Measurements from ENCODE around the gene PDZD2. TPM values are rescaled to one million over a fixed set of nuclear protein-coding genes. Genes with fewer than 3 reads are reported as not detected.
"Not testable (repeated sequence)": the region's sequence is repeated elsewhere in the genome, so short reads cannot be mapped to it uniquely, and the experiment has no call there.

Gene PDZD2
- total RNA-seq, 2 donors from 2014 or later, result 0.08 to 0.75 TPM

DNA sequence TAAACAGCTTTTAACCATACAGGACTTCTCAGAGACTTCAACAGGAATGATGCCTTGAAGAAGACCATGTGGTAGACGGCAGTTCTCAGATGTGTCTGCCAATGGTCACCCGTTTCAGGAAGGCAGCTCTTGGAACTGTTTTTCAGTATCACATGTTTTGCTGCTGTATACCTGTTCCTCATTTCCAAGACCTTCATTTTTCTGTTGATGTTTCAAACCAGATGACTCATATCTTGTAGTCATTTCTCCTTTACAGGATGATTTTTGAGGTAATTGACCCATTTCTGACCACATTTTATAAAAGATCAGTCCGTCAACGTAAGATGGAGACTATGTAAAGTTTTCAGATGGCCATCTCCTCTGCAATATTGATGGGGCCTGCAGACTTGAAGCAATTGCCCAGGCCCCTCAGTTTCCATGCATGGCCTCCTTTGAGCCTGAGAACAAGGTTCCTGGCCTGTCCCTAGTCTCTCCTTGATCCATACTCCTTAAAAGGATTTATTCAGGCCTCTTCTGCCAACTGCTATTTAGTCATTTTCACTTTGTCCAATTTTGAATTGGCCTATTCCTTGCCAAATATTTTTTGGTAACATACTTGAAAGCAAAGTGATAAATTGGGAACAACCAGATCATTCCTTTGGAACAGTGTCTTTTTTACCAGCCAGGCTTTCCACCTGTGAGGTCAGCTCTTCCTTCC, 128.6 kb downstream of the PDZD2 start:
- Mint-ChIP-seq H3K36me3 (no peaks in the 10 kb centered on the region), H3K27ac (no peak overlapping the region), H3K9me3 (no peaks in the 10 kb centered on the region)
- DNase-seq (ENCODE audit: low spot score in 2 of 2) (no peak), ATAC-seq (no peak)

DNA sequence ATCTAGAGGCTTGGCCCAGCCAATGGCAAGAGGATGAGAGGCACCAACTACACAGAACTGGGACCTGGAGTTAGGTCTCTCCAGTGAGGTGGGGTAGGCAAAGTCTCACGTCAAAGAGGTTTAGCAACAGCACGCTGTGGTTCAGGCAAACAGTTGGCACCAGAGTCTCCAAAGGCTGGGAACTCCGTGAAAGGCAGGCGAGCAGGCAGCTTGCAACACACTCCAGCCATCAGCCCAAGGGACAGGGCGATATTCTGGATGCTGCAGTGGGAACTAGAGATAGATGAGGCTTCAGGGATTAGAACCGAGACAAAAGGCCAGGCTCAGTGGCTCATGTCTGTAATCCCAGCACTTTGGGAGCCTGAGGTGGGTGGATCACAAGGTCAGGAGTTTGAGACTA, 129.1 kb downstream of the PDZD2 start:
- DNase-seq (ENCODE audit: low spot score in 2 of 2) (no peak), ATAC-seq (no peak)
- H3K36me3 Mint-ChIP-seq, result no peaks in the 10 kb centered on the region
- no peak overlapping the region for H3K27ac Mint-ChIP-seq
- no peaks in the 10 kb centered on the region for H3K9me3 Mint-ChIP-seq

DNA sequence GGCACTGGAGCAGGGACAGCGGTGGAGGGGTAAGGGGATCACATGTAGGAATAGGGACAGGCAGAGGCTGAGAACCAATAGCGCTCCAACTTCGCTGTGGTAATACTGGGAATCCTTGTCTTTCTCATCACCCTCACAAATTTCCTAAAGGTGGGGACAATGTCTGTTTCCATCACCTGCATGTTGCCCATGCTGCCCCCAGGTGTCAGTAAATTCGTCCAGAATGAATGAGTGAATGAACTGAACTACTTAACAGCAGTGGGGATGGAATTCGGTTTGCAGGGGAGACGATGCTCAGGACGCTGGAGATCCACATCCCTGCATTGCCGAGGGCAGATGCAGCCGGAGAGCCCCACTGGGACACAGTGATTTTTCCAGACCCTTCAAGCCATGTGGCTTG, 129.9 kb downstream of the PDZD2 start:
- Mint-ChIP-seq H3K36me3 (no peaks in the 10 kb centered on the region), H3K27ac (no peak overlapping the region), H3K9me3 (no peaks in the 10 kb centered on the region)
- DNase-seq (ENCODE audit: low spot score in 2 of 2) (no peak), ATAC-seq (no peak)

DNA sequence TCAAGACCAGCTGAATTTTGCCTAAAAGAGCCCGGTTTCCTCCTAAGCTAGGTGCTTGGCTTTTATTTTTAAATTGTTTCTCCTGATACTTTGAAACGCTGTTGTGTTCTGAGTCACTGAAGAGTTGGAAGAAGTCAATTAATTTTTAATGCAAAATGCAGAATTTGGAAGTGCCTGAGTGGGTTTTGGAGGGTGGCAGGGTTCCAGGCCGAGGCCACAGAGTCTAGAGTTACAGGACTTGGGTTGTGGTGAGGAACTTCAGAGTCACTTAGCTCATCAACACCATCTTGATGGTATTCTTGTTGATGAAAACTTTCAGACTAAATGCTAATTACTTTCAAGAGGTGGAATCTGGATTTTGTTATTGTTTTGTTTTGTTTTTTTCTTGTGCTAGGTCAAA, 130.6 kb downstream of the PDZD2 start:
- H3K9me3 Mint-ChIP-seq, result no peaks in the 10 kb centered on the region
- no peaks in the 10 kb centered on the region for H3K36me3 Mint-ChIP-seq
- ATAC-seq (no peak), DNase-seq (ENCODE audit: low spot score in 2 of 2) (no peak)
- no peak overlapping the region for H3K27ac Mint-ChIP-seq

DNA sequence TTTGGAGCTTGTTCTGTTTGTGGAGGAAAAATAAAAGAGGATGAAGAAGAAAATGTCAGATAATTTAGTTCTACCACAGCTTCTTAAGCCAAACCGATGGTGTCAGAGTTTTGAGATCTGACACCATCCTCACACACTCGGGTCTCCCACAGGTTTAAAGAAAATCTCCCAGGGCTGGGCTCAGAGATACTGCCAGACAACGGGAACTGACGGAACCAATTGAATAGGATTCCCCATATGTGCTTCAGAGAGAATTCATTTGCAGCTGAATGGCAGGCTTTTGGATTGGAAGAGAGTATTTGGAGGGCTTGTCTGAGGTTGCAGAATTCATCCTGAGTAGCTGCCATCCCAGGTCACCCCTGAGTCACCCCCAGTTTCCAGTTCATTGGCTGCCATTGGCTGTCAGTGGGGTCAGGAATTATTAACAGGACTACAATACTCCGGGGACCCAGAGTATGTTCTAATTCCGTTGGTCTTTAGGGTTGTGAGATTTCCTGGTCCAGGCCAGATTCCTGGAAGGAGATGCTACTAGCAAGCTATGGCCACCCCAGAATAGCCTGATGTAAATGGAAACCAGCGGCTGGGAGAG, 131.3 kb downstream of the PDZD2 start:
- no peaks in the 10 kb centered on the region for H3K36me3 Mint-ChIP-seq
- ATAC-seq (no peak), DNase-seq (ENCODE audit: low spot score in 2 of 2) (no peak)
- no peak overlapping the region for H3K27ac Mint-ChIP-seq
- no peaks in the 10 kb centered on the region for H3K9me3 Mint-ChIP-seq

DNA sequence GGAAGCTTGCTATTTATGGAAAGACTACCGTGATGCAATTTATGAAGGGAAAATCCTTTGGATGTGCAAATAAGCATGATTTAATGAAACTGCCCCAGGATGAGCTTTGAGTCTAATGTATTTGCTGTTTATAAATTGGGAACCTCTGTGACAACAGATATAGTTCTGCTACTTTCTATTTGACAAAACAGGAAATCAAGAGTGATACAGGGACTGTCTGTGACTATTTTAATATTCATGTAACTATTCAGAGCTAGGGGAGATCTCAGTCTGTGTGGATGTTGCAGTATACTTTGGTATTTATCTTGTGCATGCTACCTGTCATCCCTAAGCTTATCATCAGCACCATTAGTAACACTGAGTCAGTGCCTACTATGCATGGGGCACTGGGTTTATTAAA, 132.1 kb downstream of the PDZD2 start:
- ATAC-seq (no peak), DNase-seq (ENCODE audit: low spot score in 2 of 2) (no peak)
- H3K27ac Mint-ChIP-seq, result no peak overlapping the region
- H3K9me3 Mint-ChIP-seq, result no peaks in the 10 kb centered on the region
- H3K36me3 Mint-ChIP-seq, result no peaks in the 10 kb centered on the region

DNA sequence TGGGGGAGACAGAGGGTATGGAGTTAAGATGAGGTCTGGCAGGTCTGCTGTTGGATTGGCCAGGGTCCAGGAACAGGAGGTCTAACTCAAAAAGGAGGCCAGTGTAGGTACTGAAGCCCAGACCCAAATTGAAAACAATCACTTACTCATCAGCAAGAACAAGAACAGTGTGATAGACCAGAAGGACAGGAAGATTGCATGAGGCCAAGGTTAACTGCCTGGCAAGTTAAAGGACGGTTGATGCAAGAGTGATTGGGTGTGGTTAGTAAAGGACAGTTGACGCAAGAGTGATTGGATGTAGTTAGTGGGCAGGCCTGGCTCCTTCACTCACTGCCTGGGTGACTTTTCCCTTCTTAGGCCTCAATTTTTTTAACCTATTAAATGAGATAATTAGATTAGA, 132.6 kb downstream of the PDZD2 start:
- ATAC-seq (no peak), DNase-seq (ENCODE audit: low spot score in 2 of 2) (no peak)
- Mint-ChIP-seq H3K27ac (no peak overlapping the region), H3K9me3 (no peaks in the 10 kb centered on the region), H3K36me3 (no peaks in the 10 kb centered on the region)

DNA sequence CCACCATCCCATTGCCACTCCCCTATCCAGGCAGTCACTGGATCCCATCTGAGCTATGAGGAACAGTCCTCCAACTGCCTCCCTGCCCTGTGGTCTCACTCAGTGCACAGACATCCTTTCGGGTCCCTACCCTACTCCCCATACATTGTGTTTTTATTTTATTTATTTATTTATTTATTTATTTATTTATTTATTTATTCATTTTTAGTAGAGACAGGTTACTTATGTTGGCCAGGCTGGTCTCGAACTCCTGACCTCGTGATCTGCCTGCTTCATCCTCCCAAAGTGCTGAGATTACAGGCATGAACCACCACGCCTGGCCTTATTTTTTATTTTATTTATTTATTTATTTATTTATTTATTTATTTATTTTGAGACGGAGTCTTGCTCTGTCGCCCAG, 137.4 kb downstream of the PDZD2 start:
- not testable (repeated sequence) for ATAC-seq; H3K9me3 Mint-ChIP-seq; DNase-seq (ENCODE audit: low spot score in 2 of 2); H3K27ac Mint-ChIP-seq; H3K36me3 Mint-ChIP-seq

DNA sequence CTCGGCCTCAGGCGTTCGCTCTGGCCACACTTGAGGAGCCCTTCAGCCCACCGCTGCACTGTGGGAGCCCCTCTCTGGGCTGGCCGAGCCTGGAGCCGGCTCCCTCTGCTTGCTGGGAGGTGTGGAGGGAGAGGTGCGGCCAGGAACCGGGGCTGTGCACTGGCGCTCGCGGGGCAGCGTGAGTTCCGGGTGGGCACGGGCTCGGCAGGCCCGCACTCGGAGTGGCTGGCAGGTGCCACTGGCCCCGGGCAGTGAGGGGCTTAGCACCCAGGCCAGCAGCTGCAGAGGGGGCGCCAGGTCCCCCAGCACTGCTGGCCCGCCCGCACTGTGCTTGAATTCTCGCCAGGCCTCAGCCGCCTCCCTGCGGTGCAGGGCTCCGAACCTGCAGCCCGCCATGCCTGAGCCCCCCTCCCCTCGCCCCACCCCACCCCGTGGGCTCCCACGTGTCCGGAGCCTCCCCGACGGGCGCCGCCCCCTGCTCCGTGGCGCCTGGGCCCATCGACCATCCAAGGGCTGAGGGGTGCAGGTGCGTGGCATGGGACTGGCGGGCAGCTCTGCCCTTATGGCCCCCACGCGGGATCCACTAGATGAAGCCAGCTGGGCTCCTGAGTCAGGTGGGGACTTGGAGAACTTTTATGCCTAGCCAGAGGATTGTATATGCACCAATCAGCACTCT, 138.2 kb downstream of the PDZD2 start:
- H3K36me3 Mint-ChIP-seq, result no peaks in the 10 kb centered on the region

DNA sequence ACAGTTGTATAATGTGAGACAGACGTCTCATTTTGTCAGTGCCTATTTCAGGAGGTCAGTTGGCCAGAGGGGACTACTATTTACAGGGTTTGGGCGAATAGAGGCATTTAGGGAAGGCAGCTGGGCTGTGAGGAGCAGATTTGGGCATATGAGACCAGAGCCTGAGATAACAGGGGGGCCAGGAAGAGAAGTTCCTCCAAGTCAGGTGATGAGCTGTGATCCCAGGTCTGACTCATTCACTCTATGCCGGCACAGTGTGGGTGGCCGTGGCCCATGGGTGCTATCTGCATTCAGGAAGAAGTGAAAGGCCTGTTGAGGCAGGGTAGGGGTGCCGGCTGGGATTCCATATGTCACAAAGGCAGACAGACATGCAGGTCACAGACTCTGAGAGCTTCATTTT, 142.8 kb downstream of the PDZD2 start:
- ATAC-seq (no peak), DNase-seq (ENCODE audit: low spot score in 2 of 2) (no peak)
- Mint-ChIP-seq H3K9me3 (no peaks in the 10 kb centered on the region), H3K27ac (no peak overlapping the region), H3K36me3 (no peaks in the 10 kb centered on the region)

More for the DNA sequence above, 138.2 kb downstream of the PDZD2 start:
- DNase-seq (ENCODE audit: low spot score in 2 of 2) (no peak), ATAC-seq (no peak)
- H3K9me3 Mint-ChIP-seq, result no peaks in the 10 kb centered on the region
- H3K27ac Mint-ChIP-seq, result no peak overlapping the region

DNA sequence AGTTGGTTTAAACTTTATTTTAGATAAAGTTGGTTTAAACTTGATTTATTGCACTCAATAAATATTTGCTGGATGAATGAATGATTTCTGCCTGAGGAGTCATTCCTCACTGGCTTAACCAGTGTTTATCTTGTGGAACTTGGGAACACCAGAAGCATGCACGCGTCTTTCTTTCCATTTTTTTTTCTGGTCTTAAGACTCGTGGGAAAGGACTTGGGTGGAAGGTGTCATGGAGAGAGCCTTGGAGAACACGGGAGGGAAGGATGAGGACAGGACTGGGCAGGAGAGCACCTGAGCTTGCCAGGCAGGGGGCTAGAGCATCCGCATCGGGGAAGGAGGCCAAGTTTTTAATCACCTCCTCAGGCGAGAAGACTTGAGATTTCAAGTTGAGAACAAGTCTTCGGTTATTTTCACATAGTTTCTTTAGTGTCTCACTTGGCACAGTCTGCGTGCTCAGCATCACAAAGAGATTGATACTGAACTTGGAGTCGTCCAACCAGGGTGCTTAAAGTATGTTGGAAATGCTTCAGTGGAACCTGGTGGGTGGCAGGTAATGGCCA, 144.2 kb downstream of the PDZD2 start:
- no peaks in the 10 kb centered on the region for H3K9me3 Mint-ChIP-seq
- H3K36me3 Mint-ChIP-seq, result no peaks in the 10 kb centered on the region
- peak overlapping the region; percentile 38 to 83 for H3K27ac Mint-ChIP-seq
- ATAC-seq, result no peak
- no peak for DNase-seq (ENCODE audit: low spot score in 2 of 2)

DNA sequence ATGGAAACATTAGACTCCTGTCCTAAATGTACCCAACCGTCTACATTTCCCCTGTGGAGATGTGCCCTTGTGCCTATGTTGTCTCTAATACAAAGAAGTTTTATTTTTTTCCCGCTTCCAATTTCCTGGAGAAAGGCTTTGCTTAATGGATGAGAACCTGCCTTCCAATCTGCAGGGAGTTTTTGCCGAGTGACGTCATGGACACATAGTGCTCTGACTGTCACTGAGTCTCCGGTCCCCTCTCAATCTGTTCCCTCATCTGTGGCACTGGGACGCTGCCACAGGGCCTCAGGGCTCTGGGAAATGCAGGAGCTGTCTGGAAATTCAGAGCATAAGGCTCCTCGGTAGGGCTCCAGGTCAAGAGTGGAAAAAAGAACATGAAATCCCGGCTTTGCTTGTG, 144.8 kb downstream of the PDZD2 start:
- no peak for ATAC-seq
- H3K36me3 Mint-ChIP-seq, result no peaks in the 10 kb centered on the region
- no peaks in the 10 kb centered on the region for H3K9me3 Mint-ChIP-seq
- no peak for DNase-seq (ENCODE audit: low spot score in 2 of 2)
- H3K27ac Mint-ChIP-seq, result no peak overlapping the region

DNA sequence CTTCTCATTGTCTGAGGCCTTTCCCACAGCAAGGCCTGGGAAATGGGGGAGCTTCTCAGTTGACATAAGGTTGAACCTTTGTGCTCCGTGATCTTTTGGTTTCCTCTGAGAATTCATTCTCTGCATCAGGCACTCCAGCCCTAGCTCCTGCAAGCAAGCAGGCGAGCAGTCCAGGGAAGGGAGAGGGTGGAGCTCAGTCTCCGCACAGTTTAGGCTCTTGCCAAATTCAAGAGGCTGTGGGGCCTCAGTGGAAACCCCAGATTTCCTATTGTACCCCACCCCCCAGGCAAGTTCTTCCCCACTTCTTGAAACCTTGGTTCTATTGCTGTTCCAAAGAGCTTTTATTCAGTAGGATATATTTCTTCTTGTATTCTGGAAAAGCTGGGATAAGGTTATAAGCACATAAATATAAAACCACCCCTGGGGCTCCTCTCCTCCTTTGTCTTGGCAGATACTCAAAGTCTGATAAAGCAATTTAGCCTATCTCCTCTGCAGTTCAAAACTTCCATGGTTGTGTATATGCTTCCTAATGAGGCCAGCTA, 147.2 kb downstream of the PDZD2 start:
- no peaks in the 10 kb centered on the region for H3K9me3 Mint-ChIP-seq
- no peaks in the 10 kb centered on the region for H3K36me3 Mint-ChIP-seq
- DNase-seq (ENCODE audit: low spot score in 2 of 2) (no peak), ATAC-seq (no peak)
- H3K27ac Mint-ChIP-seq, result no peak overlapping the region

DNA sequence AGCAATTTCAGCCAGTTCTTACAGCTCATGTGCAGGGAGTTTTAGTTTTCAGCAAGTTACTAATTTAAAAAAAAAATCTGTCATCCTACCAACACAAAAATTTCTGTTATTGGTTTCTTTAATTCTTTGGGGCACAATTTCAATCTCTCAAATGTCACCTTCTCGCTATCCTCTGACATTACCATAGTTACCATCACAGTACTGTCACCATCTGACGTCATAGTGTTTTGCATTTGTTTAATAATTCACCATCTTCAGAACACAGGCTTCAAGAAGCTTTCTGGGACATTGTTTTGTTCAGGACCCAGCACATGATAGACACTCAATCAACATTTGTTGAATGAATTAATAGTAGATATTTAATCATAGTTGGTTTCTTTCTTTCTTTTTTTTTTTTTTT, 155.1 kb downstream of the PDZD2 start:
- no peaks in the 10 kb centered on the region for H3K9me3 Mint-ChIP-seq
- ATAC-seq, result no peak

DNA sequence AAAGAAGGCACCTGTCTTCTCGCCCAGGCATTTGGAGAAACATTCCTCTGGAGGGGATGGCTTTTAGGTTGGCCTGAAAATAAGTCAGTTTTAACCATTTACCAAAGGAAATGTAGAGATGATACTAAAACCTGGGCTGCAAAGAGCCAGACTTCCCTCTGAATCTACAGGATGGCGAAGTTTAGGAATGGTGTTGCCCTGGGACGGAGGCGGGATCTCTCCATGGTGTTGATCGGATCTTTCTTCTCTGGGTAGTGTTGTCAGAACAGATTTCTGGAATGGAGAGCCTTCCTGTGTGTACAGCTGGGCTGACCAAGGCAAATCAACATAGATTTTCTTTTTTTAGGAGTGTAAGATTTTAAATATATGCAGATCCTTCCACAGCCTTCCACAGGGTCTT, 159.2 kb downstream of the PDZD2 start:
- H3K36me3 Mint-ChIP-seq, result no peaks in the 10 kb centered on the region
- H3K27ac Mint-ChIP-seq, result no peak overlapping the region
- no peak for ATAC-seq
- DNase-seq (ENCODE audit: low spot score in 2 of 2), result no peak
- H3K9me3 Mint-ChIP-seq, result no peaks in the 10 kb centered on the region

More for the DNA sequence above, 155.1 kb downstream of the PDZD2 start:
- no peak for DNase-seq (ENCODE audit: low spot score in 2 of 2)
- H3K27ac Mint-ChIP-seq, result no peak overlapping the region
- no peaks in the 10 kb centered on the region for H3K36me3 Mint-ChIP-seq

DNA sequence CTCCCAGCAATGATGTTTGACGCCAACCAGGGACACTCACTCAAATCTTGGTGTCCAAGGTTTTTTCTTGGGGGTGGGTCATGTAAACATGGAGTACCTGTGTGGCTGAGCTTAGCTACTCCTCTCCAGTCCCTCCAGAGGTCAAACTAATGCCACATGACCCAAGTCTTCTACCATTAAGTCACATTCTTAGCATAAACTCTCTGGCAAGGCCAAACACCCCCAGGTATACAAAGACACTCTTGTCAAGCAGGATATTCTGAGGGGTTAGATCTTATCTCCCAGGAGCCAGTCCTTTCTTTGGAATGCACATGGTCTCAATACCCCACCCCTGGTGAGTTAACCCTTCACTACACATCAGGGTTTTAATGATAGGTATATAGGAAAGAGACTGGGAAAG, 161.4 kb downstream of the PDZD2 start:
- H3K27ac Mint-ChIP-seq, result no peak overlapping the region
- H3K36me3 Mint-ChIP-seq, result no peaks in the 10 kb centered on the region
- ATAC-seq (no peak), DNase-seq (ENCODE audit: low spot score in 2 of 2) (no peak)
- no peaks in the 10 kb centered on the region for H3K9me3 Mint-ChIP-seq

DNA sequence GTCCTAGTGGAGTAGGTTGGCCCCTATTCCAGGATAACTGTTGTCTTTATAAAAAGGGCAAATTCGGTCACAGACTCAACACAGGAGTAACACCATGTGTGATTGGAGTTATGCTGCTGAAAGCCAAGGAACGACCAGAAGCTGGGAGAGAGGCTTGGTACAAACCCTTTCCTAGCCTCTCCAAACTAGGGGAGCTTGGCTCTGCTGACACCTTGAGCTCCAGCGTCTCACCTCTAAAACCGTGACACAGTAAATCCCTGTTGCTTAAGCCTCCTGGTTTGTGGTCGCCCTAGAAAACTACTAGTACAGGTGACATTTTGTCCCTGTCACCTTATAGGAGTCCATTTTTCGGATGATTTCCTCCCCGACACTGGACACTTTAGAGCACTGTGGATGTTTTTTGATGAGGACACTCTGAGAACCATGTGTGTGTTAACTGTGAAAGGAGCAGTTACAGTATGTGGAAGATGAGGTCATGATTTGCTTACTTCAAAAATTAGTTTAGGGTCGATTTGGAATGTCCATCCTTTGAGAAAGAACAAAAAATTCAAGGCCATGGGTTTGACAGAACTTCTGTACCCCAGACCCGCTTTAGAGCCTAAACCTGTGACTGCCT, 167.0 kb downstream of the PDZD2 start:
- ATAC-seq (no peak), DNase-seq (ENCODE audit: low spot score in 2 of 2) (no peak)
- Mint-ChIP-seq H3K9me3 (no peaks in the 10 kb centered on the region), H3K36me3 (no peaks in the 10 kb centered on the region), H3K27ac (no peak overlapping the region)
